GM12878 (cell line): Measurements from ENCODE around the gene PNPLA5. TPM values are rescaled to one million over a fixed set of nuclear protein-coding genes. Genes with fewer than 3 reads are reported as not detected.

Experiments used
- ATAC-seq: fragments of 200-7000 bp; cut with Tn5 transposase; 3 replicates; pipeline ENCODE4 v1.9.1; 2020; ENCODE audit warnings: mild to moderate bottlenecking, moderate library complexity
- BruUV-seq: library from RNA; stranded (reverse); fragments of 400-500 nt; replicated peaks from 2 replicates; lab custom pipeline; 2021; lab: Mats Ljungman, UMichigan
- CTCF ChIA-PET: fragments of 300-600 bp; sonication (Branson Sonifier 250); formaldehyde crosslinking; extraction: SDS; loops from one replicate; lab custom pipeline; 2021; ENCODE audit warnings: inconsistent platforms; lab: Yijun Ruan, JAX
- POLR2A ChIA-PET: fragments of 350-600 bp; formaldehyde crosslinking; extraction: SDS; loops from one replicate; lab custom pipeline; 2021; ENCODE audit warnings: inconsistent platforms; lab: Charles Lee
- RAD21 ChIA-PET: fragments of 300-600 bp; sonication (Branson Sonifier 250); formaldehyde crosslinking; loops from one replicate; lab custom pipeline; 2023; ENCODE audit warnings: antibody characterized with exemption; ENCODE audit not compliant: unreplicated experiment; lab: Charles Lee
- SMC1A ChIA-PET: fragments of 300-600 bp; sonication (Branson Sonifier 250); formaldehyde crosslinking; loops from one replicate; lab custom pipeline; 2023; ENCODE audit not compliant: unreplicated experiment, uncharacterized antibody; lab: Charles Lee
- DNase-seq: peaks from one replicate; pipeline ENCODE4 v3.0.0-alpha.2; 2011; ENCODE audit warnings: low read depth, low spot score
- FAIRE-seq: peaks from 3 replicates; lab custom pipeline; 2011; peaks lifted over from hg19 to GRCh38; lab: Jason Lieb, UNC
- H2AFZ ChIP-seq: 2 replicates; pipeline ENCODE4 v1.6.0; 2011; ENCODE audit warnings: low read depth, low read length, control low read depth; ENCODE audit not compliant: control insufficient read depth
- H3K27ac ChIP-seq: 2 replicates; pipeline ENCODE4 v1.5.1; 2011; ENCODE audit warnings: control low read depth; ENCODE audit not compliant: control insufficient read depth, insufficient read depth
- H3K27me3 ChIP-seq, 2 experiments: replicated peaks in 1 of 2; 2 replicates each; pipeline versions ENCODE4 v1.6.0 to v1.6.1; 2011; ENCODE audit warnings: low read length in 1 of 2; ENCODE audit not compliant: control insufficient read depth in 2 of 2, insufficient read depth in 2 of 2
- H3K36me3 ChIP-seq, 2 experiments: 2 replicates each; pipeline ENCODE4 v1.5.1; 2011; ENCODE audit warnings: low read length in 1 of 2; ENCODE audit not compliant: control insufficient read depth in 2 of 2, insufficient read depth in 2 of 2
- H3K4me1 ChIP-seq: 2 replicates; pipeline ENCODE4 v1.6.1; 2011; ENCODE audit warnings: mild to moderate bottlenecking, low read length, moderate library complexity, mixed read lengths; ENCODE audit not compliant: control insufficient read depth, insufficient read depth
- H3K4me2 ChIP-seq: 2 replicates; pipeline ENCODE4 v1.6.0; 2011; ENCODE audit warnings: control low read depth; ENCODE audit not compliant: control insufficient read depth, insufficient read depth
- H3K4me3 ChIP-seq: fragments of 200-600 bp; sonication (generic); 2 replicates; pipeline ENCODE4 v1.5.1; 2016
- H3K79me2 ChIP-seq: 2 replicates; pipeline ENCODE4 v1.6.0; 2011; ENCODE audit warnings: low read length; ENCODE audit not compliant: control insufficient read depth, insufficient read depth
- H3K9ac ChIP-seq: 2 replicates; pipeline ENCODE4 v1.8.0; 2011; ENCODE audit warnings: low read length, control low read depth, mixed read lengths; ENCODE audit not compliant: control insufficient read depth, insufficient read depth
- H3K9me3 ChIP-seq: replicated peaks from 3 replicates; pipeline ENCODE4 v1.5.1; 2011; ENCODE audit warnings: mild to moderate bottlenecking, low read length; ENCODE audit not compliant: control insufficient read depth, insufficient read depth
- H4K20me1 ChIP-seq: 2 replicates; pipeline ENCODE4 v1.6.0; 2011; ENCODE audit not compliant: control insufficient read depth, insufficient read depth
- ATF7 ChIP-seq: fragments of 450-650 bp; IDR thresholded peaks from 2 replicates; pipeline ENCODE4 v1.6.1; 2016; ENCODE audit warnings: low read depth, mild to moderate bottlenecking
- BMI1 ChIP-seq: fragments of 450-650 bp; IDR thresholded peaks from 2 replicates; pipeline ENCODE4 v1.6.1; 2016; ENCODE audit warnings: mild to moderate bottlenecking, moderate library complexity, borderline replicate concordance
- BRCA1 ChIP-seq: IDR thresholded peaks from 2 replicates; pipeline ENCODE4 v1.6.1; 2011; ENCODE audit warnings: low read depth, low read length, improper control_type of control experiment
- DPF2 ChIP-seq: fragments of 450-650 bp; IDR thresholded peaks from 2 replicates; pipeline ENCODE4 v1.6.1; 2017; ENCODE audit warnings: mild to moderate bottlenecking
- ESRRA ChIP-seq: IDR thresholded peaks from 2 replicates; pipeline ENCODE4 v1.6.1; 2012; ENCODE audit warnings: mild to moderate bottlenecking, low read length, improper control_type of control experiment
- ETV6 ChIP-seq, 2 experiments: fragments of 450-650 bp in 1 of 2; IDR thresholded peaks in 1 of 2; conservative IDR thresholded peaks in 1 of 2; 2 replicates each; pipeline ENCODE4 v1.6.1; 2014; ENCODE audit warnings: antibody characterized with exemption in 1 of 2, borderline replicate concordance in 1 of 2, low read depth in 1 of 2, mild to moderate bottlenecking in 1 of 2, moderate library complexity in 1 of 2
- FOXM1 ChIP-seq: IDR thresholded peaks from 2 replicates; pipeline ENCODE4 v1.6.1; 2012; ENCODE audit warnings: low read depth, mild to moderate bottlenecking, inconsistent platforms, low read length, moderate library complexity
- HDAC2 ChIP-seq: fragments of 200-600 bp; sonication (generic); IDR thresholded peaks from 2 replicates; pipeline ENCODE4 v1.6.1; 2017
- MTA2 ChIP-seq: fragments of 450-650 bp; IDR thresholded peaks from 2 replicates; pipeline ENCODE4 v1.6.1; 2016; ENCODE audit warnings: low read depth, mild to moderate bottlenecking, moderate library complexity
- NBN ChIP-seq: fragments of 450-650 bp; IDR thresholded peaks from 2 replicates; pipeline ENCODE4 v1.6.1; 2016
- WGBS: methylation state at CpG from one replicate; pipeline ENCODE4 v1.1.6; 2016; ENCODE audit warnings: low lambda C conversion rate; ENCODE audit not compliant: insufficient replicate concordance, insufficient coverage; ENCODE audit errors: missing lambda C conversion rate; 5-methylcytosine and 5-hydroxymethylcytosine counted together
- in situ Hi-C: fragments of 300-500 bp; cut with MboI; formaldehyde crosslinking; loops from 9 replicates; pipeline ENCODE4 v1.14.3; 2018; ENCODE audit warnings: mixed read lengths
- intact Hi-C: fragments of 100-400 bp; cut with micrococcal nuclease; formaldehyde crosslinking; loops from one replicate; pipeline ENCODE4 v1.14.2; 2022; ENCODE audit not compliant: unreplicated experiment
- polyA plus RNA-seq, 11 experiments: library from polyadenylated mRNA; depleted of rRNA in 4 of 11; unstranded in 6 of 11; stranded (reverse) in 5 of 11; fragments of >200 nt; fragmentation: Nextera tagmentation in 4 of 11; fragmentation: Illumina TruSeq in 1 of 11; extraction: Ambion mirVana in 4 of 11; extraction: Trizol in 1 of 11; gene quantifications; 1 replicate in 1 of 11; 2 replicates in 10 of 11; pipeline versions ENCODE4 v1.2.1 to v1.2.3, GENCODE V29; 2011 to 2016; ENCODE audit warnings: inconsistent platforms in 2 of 11, missing spikeins in 2 of 11, low read depth in 1 of 11
- total RNA-seq, 4 experiments: library from RNA; depleted of rRNA in 3 of 4; stranded (reverse); fragments of >200 nt in 3 of 4; fragmentation: Illumina TruSeq in 1 of 4; extraction: Trizol in 1 of 4; gene quantifications; 2 replicates each; pipeline versions ENCODE4 v1.2.1 to v1.2.3, GENCODE V29; 2013 to 2021
- TF ChIP-seq, protein P1 (sequence below): fragments of 450-650 bp; IDR thresholded peaks from 2 replicates; pipeline ENCODE4 v1.6.1; 2017; ENCODE audit warnings: mild to moderate bottlenecking, moderate library complexity

The PNPLA5 gene
- total and polyA plus RNA-seq, 10 of the 15 experiments (the other 5 are each of a cell fraction or from before 2014, with no cell fraction given), result not detected

DNA sequence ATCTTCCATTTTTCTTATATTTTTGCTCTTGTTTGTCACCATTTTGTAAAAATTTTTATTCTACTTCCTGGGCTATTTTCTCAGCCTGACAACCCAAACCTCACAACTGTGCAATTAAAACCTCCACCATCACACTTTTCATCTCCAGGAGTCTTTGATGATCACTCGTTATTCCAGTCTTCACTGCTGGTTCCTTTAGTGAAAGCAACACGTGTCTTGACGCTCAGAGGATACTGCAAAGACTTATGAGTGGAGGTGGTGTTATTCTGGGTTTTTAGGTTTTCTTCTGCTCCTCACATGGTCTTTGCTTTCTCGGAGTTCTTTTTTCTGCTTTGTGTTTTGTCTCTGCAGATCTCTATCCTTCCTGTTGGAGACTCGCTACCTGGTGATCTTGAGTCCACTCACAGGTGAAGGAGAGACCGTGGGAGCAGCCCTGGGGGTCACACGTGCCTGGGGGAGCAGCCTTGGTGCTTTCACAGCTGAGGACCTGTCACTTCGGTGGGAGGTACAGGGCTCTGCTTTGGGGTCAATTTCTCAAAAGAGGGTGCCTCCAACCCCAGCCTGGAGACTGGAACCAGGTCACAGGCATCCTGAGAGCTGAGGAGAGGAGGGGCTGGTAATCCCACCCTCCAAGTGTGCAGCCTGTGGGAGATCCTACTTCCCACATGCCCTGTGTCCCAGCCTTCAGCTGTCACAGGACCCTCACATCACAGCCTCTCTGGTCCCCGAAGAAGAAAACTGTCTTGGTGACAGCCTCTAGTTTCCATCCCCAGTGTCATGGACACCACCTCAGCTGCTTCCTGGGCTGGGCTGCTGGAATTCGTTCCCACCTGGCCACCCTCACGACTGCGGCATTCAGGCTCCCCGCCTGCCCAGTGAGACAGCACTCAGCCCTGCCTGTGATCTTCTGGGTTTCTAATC is 40.5 kb downstream of the PNPLA5 start:
- Histone ChIP-seq H3K4me1 (no peaks in the 10 kb centered on the region), H3K79me2 (no peaks in the 10 kb centered on the region), H3K36me3 (no peaks in the 10 kb centered on the region), H3K9me3 (no peaks in the 10 kb centered on the region)
- CTCF ChIA-PET, result interaction anchor here (1.0 kb wide), 1 partner anchor 16 kb away, joined by 3 read pairs; no protein-coding TSS in a partner anchor
- intact Hi-C loops, result no loop called here
- SMC1A ChIA-PET, result no interaction called here
- TF ChIP-seq ESRRA, result no peak
- TF ChIP-seq, protein P1, sequence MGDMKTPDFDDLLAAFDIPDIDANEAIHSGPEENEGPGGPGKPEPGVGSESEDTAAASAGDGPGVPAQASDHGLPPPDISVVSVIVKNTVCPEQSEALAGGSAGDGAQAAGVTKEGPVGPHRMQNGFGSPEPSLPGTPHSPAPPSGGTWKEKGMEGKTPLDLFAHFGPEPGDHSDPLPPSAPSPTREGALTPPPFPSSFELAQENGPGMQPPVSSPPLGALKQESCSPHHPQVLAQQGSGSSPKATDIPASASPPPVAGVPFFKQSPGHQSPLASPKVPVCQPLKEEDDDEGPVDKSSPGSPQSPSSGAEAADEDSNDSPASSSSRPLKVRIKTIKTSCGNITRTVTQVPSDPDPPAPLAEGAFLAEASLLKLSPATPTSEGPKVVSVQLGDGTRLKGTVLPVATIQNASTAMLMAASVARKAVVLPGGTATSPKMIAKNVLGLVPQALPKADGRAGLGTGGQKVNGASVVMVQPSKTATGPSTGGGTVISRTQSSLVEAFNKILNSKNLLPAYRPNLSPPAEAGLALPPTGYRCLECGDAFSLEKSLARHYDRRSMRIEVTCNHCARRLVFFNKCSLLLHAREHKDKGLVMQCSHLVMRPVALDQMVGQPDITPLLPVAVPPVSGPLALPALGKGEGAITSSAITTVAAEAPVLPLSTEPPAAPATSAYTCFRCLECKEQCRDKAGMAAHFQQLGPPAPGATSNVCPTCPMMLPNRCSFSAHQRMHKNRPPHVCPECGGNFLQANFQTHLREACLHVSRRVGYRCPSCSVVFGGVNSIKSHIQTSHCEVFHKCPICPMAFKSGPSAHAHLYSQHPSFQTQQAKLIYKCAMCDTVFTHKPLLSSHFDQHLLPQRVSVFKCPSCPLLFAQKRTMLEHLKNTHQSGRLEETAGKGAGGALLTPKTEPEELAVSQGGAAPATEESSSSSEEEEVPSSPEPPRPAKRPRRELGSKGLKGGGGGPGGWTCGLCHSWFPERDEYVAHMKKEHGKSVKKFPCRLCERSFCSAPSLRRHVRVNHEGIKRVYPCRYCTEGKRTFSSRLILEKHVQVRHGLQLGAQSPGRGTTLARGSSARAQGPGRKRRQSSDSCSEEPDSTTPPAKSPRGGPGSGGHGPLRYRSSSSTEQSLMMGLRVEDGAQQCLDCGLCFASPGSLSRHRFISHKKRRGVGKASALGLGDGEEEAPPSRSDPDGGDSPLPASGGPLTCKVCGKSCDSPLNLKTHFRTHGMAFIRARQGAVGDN, result no peak
- TF ChIP-seq HDAC2, result no peak
- TF ChIP-seq NBN, result no peak
- TF ChIP-seq ETV6 (conservative IDR thresholded peaks at IDR 0.05 in 1 of 2, IDR thresholded peaks at IDR 0.05 in 1 of 2; ENCODE audit: borderline replicate concordance in 1 of 2, low read depth in 1 of 2), result no peak
- no peak for TF ChIP-seq DPF2
- no peak for TF ChIP-seq BRCA1
- TF ChIP-seq BMI1, result no peak
- TF ChIP-seq ATF7, result no peak
- no peak for TF ChIP-seq FOXM1
- no peak for TF ChIP-seq MTA2
- TF ChIP-seq, all 136 proteins: peak for 0
- no peaks in the 10 kb centered on the region for H4K20me1 ChIP-seq
- peaks cover 0 to 4% of the 10 kb centered on the region in 2 experiments; a peak in 3 of 4 replicates for H3K27me3 ChIP-seq
- H3K4me3 ChIP-seq, result no peak overlapping the region
- no peak overlapping the region for H3K4me2 ChIP-seq
- RAD21 ChIA-PET, result no interaction called here
- WGBS, result 19% methylated on average over 13 of the region's 13 CpGs
- DNase-seq (no peak), FAIRE-seq (no peak), ATAC-seq (no peak)
- in situ Hi-C loops, result no loop called here
- H3K9ac ChIP-seq, result no peak overlapping the region
- no peak overlapping the region for H3K27ac ChIP-seq
- BruUV-seq, result no TSS peak
- POLR2A ChIA-PET, result no interaction called here
- no peak overlapping the region for H2AFZ ChIP-seq
